GM20431 (cell line): ENCODE data around the gene MANF.

Source experiments
- in situ Hi-C: fragments of 300-500 bp; cut with MseI, MboI; formaldehyde crosslinking; loops from one replicate; pipeline ENCODE4 v1.15.0; 2020; ENCODE audit warnings: low sequenced_read_pairs; ENCODE audit not compliant: unreplicated experiment

MANF gene

DNA sequence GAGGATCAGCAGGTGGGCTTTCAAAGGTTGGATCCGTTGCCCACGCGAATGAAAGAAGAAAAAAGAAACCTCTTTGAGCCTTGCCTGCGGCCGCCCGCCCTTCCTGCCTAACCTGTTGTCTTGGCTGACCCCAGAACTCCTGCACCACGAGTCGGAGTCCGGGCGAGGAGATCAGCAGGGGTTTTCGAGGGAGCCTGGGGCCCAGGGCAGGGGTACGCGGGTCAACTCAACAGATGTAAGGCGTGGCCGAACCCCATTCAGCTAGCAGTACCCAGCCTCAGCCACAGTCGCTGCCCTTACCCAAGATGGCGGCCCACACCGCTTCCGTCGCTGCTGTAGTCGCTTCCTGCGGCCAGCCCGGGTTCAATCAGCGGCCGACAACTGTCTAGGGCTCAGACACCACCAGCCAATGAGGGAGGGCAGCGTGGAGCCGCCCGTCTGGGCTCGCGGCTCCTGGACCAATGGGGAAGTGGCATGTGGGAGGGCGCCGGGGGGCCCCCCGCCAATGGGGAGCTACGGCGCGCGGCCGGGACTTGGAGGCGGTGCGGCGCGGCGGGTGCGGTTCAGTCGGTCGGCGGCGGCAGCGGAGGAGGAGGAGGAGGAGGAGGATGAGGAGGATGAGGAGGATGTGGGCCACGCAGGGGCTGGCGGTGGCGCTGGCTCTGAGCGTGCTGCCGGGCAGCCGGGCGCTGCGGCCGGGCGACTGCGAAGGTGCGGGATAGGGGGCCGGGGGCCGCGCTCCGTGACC lies at the start of gene MANF:
Gene MANF, plus strand, starts transcription at position 566 of the 748 bp plus-strand sequence. Its CDS starts 52 bp downstream, at position 618.
- in situ Hi-C loops = no loop called here

DNA sequence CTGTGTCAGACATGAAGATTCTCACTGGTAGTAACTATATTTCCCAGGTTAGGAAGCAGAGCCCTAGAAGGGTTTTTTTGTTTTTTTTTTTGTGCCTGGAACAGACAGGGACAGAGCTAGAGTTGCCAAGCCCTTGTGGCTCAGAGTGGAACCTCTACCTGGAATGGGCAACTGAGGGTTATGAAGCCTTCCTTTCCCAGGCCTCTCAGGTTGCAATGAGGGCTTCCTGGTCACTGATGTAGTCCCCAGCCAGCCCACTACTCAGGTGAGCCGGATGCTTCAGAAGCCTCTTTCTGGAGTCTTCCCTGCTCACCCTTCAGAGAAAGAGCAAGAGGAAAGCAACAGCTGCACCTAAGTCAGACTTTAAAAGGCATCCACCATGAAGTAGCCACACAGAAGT lies 48.8 kb upstream of the MANF start:
- in situ Hi-C loops = no loop called here

DNA sequence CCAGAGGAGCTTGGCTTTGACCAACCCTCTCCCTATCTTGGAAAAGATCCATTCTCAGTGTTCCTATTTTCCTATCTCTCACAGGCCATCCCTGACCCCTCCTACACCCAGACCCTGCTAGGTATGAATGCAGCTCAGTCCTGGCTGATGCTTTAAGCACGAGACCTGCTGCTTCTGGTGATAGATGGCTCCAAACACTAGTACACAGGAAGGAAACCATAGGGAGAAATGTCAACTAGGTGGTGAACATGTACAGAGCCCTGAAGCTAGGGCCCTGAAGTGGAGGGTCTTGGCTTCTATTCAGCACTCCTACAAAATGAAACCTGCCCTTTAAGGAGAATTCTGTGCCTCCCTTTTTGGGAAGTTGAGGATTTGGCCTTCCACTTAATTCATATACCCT lies 47.4 kb upstream of the MANF start:
- in situ Hi-C loops = no loop called here

DNA sequence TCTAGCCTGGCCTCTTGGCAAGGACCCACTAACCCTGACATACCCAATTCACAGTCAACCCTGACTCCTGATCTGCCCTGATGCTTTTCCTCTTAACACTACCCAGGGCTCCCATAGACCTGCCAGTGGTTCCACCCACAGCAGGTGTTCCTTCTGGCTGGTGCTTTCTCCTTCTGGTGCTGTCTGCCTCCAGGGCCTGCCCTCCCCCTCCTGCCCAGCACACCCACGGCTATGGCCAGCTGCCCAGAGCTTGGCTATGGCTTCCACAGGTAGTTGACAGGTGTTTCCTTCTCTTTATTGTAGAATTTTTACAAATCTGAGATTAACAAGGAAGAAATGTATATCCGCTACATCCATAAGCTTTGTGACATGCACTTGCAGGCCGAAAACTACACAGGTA lies 46.5 kb upstream of the MANF start:
- in situ Hi-C loops = no loop called here

DNA sequence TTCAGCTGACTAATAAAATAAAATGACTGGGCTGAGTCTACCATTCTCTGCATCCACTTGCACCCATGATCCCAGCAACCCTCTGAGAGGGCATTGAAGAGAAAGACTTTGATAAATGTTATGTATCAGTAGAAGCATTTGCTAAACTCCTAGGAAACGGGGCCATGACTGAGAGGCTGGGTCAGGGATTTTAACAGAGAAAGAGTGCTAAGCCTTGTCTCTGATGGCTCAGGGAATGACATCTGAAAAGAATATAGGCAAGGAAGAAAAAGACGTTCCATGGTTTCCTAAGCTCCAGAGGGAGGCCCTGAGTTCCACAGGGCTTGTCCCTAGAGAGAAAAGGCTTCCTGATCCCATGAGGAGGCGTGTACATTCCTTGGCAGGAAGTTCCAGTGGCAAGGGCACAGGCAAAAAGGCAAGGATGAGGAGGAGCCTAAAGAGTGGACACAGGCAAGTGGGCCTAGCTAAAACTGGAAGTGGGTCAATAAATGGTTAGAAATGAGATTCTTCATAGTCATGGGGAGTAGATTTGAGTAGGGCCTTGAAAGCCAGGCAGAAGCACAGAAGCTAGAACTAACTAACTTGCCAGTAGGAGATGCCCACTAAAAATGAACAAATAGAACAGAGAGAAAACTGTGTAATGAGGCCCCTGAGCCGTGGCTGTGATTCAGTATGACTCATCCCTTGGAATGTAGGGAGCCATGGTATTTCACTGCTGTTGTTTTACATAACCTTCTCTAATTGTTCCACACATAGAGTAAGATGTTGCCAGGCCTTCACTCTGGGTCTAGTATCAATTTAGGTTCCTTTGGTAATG lies 44.9 kb upstream of the MANF start:
- in situ Hi-C loops = no loop called here

DNA sequence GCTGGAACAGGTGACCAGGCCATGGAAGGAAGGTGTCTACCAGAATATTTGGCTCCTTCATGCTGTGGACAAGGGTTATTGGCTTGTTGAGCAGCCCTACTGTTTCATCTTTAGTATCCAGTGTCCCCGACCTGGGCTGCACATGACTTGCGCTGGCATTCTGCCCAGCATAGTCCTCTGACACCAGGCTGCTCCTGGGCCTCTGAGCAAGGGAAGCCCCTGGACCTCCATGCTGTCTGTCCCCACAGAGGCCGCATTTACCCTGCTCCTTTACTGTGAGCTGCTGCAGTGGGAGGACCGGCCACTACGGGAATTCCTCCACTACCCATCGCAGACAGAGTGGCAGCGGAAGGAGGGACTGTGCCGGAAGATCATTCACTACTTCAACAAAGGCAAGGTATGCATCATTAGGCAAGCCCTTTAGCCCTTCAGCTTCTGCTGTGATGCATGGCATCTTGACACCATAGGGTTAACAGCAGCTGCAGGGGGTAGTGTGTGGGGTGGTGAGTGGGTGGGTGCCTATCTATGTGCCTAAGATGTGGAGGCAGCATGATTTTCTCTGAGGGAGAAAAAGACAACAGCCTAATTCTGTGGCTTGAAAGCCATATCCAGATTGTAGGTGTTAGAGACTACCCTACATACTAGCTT lies 44.0 kb upstream of the MANF start:
- in situ Hi-C loops = no loop called here

DNA sequence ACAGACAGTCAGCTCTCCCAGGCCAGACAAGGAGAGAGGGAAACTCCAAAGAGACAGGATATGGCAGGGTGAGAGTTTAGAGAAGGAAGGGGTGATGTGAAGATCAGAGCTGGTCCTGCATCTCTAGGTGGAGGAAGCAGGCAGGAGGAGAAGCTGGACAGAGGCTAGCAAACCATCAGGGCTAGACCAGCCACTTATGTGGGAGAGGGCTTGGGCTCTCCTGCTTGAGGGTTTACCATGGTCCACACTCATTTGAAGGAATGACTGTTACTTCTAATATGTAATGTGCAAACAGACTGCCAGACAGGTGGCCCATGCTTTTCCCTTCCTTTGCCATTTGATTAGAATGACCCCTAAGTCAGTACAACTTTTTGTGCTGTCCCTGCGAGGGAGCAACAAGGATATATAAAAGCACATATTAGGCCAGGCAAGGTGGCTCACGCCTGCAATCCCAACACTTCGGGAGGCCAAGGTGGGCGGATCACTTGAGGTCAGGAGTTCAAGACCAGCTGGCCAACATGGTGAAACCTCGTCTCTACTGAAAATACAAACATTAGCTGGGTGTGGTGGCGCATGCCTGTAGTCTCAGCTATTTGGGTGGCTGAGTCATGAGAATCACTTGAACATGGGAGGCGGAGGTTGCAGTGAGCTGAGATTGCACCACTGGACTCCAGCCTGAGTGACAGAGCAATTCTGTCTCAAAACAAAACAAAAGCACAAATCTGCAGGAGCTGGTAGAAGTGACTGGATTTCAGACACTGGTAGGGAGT lies 41.0 kb upstream of the MANF start:
- in situ Hi-C loops = no loop called here

DNA sequence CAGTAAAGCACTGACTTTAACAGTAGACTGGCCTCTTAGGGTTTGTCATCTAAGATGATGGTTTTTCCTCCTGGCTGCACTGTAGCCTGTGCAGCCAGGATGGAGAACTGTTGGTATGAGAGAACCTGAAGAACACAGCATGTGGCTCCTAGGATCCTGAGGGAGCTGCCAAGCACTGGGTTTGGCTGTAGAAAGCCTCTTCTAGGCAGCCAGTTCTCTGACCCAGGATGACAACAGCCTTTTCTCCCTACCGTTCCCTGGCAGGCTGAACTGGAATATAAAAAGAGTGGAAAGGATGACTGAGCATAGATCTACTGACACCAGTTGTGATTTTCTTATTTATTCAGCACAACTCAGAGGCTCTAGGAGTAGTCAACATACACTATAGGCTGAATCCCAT lies 34.3 kb upstream of the MANF start:
- in situ Hi-C loops = loop anchor here (25.0 kb wide), 1 partner anchor 388 kb away; no protein-coding TSS in a partner anchor

DNA sequence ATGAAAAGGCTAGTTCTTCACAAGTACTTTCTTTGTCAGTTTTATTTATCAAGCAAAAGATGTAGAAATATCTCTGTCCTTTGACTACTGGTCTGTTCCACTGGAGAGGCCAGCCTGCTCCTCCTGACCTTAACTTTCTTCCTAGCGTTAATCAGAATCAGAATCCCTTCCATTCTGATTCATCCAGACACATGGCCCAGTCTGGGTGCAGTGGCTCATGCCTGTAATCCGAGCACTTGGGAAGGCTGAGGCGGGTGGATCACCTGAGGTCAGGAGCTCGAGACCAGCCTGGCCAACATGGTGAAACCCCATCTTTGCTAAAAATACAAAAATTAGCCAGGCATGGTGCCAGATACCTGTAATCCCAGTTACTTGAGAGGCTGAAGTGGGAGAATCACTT lies 32.0 kb upstream of the MANF start:
- in situ Hi-C loops = loop anchor here (25.0 kb wide), 1 partner anchor 391 kb away; no protein-coding TSS in a partner anchor

DNA sequence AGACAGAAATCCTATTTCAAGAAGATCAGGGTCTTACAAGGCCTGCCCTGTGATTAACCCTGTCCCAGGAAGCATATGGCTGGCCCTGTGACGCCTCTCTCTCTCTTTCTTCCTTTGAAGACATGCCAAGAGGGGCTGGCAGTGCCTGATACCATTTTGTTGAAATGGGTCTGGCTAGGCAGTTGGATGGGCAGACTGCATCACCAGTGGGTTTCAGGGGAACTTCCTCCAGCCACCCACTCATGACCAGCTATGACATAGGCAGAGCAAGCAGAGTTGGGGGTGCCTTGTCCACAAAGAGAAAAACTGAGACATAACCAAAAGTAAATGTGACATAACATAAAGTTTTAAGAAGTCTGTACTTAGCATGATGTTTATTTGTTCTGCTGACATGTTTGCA lies 31.4 kb upstream of the MANF start:
- in situ Hi-C loops = loop anchor here (25.0 kb wide), 1 partner anchor 391 kb away; no protein-coding TSS in a partner anchor

DNA sequence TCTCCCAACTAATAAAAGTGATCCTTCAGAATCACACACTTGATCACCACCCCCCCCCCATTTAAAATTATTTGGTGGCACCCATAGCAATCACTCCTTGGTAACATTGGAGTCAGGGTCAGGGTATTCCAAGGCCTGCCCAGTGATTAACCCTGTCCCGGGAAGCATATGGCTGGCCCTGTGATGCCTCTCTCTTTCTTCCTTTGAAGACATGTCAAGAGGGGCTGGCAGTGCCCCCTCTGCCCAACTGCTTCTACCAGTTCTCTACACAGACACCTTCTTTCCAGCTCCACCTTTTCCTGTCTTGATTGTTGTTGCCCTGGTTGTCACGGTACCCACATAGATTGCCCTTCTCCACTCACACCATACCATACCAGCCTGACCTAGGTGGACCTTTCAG lies 30.9 kb upstream of the MANF start:
- in situ Hi-C loops = loop anchor here (25.0 kb wide), 1 partner anchor 392 kb away; no protein-coding TSS in a partner anchor

DNA sequence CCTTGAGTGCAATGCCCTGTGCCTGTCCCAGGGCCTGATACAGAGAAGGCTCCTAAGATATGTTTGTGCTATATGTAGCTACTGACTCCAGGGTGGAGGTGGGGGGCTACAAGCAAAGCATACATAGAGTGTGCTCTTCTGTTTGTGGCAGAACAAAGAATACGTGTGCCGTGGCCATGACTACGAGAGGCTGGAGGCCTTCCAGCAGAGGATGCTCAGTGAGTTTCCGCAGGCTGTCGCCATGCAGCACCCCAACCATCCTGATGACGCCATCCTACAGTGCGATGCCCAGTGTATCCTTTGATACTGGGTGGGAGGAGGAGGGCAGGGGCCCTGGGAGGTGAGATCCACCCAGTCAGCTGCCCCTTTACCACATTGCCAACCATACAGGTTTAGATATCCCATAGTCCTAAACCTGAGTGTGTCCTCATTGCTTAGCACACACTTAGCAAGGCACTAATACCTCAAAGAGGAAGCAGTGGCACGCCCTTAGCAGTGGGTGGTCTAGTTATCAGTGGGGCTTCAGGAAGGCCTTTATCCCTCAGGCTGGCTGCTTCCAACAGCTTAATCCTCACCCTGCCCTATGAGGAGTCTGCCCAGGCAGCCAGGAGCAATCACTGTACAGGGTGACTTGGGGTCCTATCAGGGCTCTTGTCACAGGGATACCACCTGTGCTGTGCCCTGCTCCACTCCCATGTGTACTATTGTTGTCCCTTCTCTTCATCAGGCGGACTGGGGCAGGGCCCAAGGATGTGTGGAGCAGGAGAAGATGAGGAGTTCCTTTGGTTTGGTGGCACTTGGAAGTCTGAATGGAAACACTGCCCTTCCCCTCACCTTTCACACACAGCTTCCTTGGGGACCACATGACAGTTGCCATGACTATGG lies 30.1 kb upstream of the MANF start:
- in situ Hi-C loops = loop anchor here (25.0 kb wide), 1 partner anchor 393 kb away; no protein-coding TSS in a partner anchor

DNA sequence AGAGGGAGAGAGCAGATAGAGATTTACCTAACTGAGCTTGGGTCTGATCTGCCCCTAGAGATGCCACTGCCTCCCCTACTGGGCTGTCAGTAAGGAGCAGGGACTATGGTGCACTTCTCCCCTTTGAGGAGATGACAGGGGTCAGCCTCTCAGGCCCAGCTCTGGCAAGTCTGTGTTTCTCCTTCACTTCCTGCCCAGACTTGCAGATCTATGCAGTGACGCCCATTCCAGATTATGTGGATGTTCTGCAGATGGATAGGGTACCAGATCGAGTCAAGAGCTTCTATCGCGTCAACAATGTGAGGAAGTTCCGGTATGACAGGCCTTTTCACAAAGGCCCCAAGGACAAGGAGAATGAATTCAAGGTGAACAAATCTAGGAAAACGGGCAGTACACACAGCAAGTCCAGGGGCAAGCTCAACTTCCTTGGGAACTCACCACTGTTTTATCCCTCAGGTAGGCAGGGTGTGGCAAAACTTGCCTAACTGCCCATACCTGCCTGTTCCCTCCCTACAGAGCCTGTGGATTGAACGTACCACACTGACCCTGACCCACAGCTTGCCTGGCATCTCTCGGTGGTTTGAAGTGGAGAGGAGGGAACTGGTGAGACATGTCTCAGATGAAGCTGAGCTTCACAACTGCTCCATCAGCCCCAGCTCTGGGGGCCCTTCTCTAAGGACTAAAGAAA lies 29.1 kb upstream of the MANF start:
- in situ Hi-C loops = loop anchor here (25.0 kb wide), 1 partner anchor 394 kb away; no protein-coding TSS in a partner anchor

DNA sequence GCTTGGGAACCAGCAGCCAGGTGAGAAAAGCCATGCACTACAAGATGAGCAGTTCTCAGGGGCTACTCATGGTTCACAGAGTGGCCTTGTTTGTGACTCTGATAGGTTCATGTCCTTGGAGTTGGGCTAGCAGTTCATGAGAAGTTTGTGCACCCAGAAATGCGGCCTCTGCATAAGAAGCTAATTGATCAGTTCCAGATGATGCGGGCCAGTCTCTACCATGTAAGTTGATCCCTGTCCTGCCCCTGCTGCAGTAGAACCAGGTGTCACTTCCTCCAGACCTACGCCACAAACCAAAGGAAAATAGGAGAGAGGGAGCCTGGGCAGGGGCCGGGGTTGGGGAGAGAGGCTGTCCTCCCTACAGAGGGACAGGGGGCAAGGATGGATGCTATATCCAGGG lies 27.2 kb upstream of the MANF start:
- in situ Hi-C loops = loop anchor here (25.0 kb wide), 1 partner anchor 396 kb away; no protein-coding TSS in a partner anchor

DNA sequence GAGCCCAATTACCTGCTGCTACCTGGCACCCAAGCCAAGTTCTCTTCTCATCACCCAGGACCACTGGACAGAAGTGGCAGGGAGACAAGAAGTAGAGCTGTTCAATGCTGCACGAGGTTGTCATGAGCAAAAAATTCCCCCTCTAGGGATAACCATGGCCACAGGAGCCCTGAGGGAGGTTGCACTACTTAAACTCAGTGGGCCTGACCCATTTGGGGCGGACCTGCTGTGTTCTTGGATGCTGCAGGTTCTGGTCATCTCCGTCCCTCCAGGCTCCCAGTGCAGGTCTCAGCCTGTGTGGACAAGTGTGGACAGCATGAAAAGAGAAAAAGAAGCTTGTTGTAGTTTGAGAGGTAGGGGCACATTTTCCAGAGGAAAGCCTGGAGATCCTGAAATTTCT lies 26.1 kb upstream of the MANF start:
- in situ Hi-C loops = loop anchor here (25.0 kb wide), 1 partner anchor 397 kb away; no protein-coding TSS in a partner anchor

DNA sequence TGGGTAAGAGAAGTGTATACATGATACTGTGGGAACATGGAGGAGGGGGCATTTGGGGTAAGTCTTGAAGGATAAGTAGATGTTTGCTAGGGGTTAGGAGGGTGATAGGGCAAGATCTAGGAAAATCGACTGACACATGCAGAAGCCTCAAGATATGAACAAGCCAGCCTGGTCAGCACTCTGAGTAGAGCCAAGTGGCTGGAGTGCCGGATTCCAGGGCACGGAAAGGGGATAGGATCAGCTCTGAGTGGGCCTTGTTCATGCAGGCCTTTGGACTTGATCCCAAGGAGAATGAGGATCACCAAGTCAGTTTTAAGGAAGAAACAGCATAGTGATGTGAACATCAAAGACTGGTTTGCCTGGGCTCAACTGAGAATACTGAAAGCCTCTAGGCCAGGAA lies 24.3 kb upstream of the MANF start:
- in situ Hi-C loops = loop anchor here (25.0 kb wide), 1 partner anchor 399 kb away; no protein-coding TSS in a partner anchor

DNA sequence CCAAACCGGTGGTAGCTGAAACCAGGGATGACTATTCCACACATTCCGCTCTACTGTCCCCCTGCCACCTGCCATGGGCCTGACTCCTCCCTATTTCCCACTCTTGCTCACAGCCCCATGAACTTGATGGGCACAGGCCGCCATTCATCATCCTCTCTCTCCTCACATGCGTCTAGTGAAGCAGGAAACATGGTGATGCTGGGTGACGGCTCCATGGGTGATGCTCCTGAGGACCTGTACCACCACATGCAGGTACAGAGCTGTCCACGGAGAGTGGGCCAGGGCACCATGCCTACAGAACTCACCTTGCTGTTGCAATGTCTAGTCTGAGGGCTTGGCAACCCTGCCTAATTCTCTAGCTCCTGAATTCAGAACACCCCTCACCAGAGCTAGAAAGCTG lies 23.3 kb upstream of the MANF start:
- in situ Hi-C loops = loop anchor here (25.0 kb wide), 1 partner anchor 399 kb away; no protein-coding TSS in a partner anchor

DNA sequence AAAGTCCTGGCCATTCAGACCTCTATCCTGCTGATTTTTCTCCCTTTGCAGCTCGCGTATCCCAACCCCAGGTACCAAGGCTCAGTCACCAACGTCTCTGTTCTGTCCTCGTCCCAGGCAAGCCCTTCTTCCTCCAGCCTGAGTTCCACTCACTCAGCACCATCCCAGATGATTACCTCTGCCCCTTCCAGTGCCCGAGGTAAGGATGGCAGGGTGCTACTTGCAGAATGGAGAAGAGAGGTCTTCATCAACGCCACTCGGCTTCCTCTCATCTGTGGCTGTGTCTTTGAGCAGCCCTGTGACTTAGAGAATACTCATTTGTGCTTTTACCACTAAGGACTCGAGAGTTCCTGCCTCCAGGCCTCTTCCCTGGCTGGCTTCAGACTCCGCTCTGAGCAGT lies 22.6 kb upstream of the MANF start:
- in situ Hi-C loops = loop anchor here (25.0 kb wide), 1 partner anchor 400 kb away; no protein-coding TSS in a partner anchor
